Stromal cell of bone marrow (primary cell): Measurements from ENCODE around the gene GGPS1.
"Not testable (repeated sequence)": the region's sequence is repeated elsewhere in the genome, so short reads cannot be mapped to it uniquely, and the experiment has no call there.

Experiments
- DNase-seq: peaks from one replicate; pipeline ENCODE4 v3.0.0-alpha.2; 2012; ENCODE audit warnings: low read depth

GGPS1 gene

GRCh38 chr1:235339746-235340145, 11.4 kb downstream of the GGPS1 start:
- no peak for DNase-seq

GRCh38 chr1:235341334-235341733, 13.0 kb downstream of the GGPS1 start:
- no peak for DNase-seq

GRCh38 chr1:235342039-235342438, 13.7 kb downstream of the GGPS1 start:
- DNase-seq, result no peak

GRCh38 chr1:235342471-235342870, 14.1 kb downstream of the GGPS1 start:
- DNase-seq, result no peak

GRCh38 chr1:235343726-235344125, 15.4 kb downstream of the GGPS1 start:
- no peak for DNase-seq

- no peak for DNase-seq
Measured at GRCh38 chr1:235351441-235351840, 23.1 kb downstream of the GGPS1 start.

GRCh38 chr1:235351898-235352297, 23.5 kb downstream of the GGPS1 start:
- DNase-seq, result no peak

GRCh38 chr1:235357485-235358373, 29.4 kb downstream of the GGPS1 start:
- no peak for DNase-seq

GRCh38 chr1:235358899-235359298, 30.5 kb downstream of the GGPS1 start:
- DNase-seq, result no peak

GRCh38 chr1:235364189-235364588, 35.8 kb downstream of the GGPS1 start:
- DNase-seq, result not testable (repeated sequence)

GRCh38 chr1:235366286-235366685, 37.9 kb downstream of the GGPS1 start:
- no peak for DNase-seq

- DNase-seq, result peak; percentile 96
Measured at GRCh38 chr1:235367000-235367908, 38.9 kb downstream of the GGPS1 start, which contains the start of gene TBCE. Gene TBCE, plus strand, starts transcription at chr1:235367427. Its CDS starts 12,623 bp downstream, at chr1:235380050.

- no peak for DNase-seq
Measured at GRCh38 chr1:235368428-235368827, 40.1 kb downstream of the GGPS1 start.

- no peak for DNase-seq
Measured at GRCh38 chr1:235369802-235370201, 41.4 kb downstream of the GGPS1 start.

GRCh38 chr1:235375919-235376605, 47.7 kb downstream of the GGPS1 start:
- no peak for DNase-seq

- not testable (repeated sequence) for DNase-seq
Measured at GRCh38 chr1:235378134-235378735, 49.9 kb downstream of the GGPS1 start.

GRCh38 chr1:235381955-235382739, 53.8 kb downstream of the GGPS1 start:
- DNase-seq, result not testable (repeated sequence)

GRCh38 chr1:235385633-235386032, 57.3 kb downstream of the GGPS1 start:
- not testable (repeated sequence) for DNase-seq

- DNase-seq, result no peak
Measured at GRCh38 chr1:235391874-235392273, 63.5 kb downstream of the GGPS1 start.
